ENCODE data around the gene ANXA4.

DNA sequence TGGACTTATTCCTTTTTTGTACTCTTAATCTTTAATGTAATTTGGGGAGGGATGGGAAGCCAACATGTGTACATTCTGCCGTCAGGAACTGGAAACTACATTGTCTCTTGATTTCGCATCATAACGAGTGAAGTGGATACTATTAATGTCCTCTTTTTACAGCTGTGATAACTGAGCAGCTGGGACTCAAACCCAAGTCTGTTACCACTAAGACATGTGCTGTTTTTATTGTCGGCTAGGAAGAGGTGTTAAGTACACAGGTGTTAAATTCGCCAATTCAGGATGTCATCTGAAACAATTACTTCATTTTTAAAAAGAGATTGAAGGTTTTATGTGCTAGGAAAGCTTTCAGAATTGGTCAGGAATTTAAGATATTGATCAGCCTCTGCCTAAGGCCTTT lies 94.4 kb downstream of the ANXA4 start:
- no peak for TF ChIP-seq POLR2AphosphoS5 (IDR thresholded peaks at IDR 0.05; ENCODE audit: borderline replicate concordance, low read depth, low read length)
- no peak for TF ChIP-seq EZH2 (IDR thresholded peaks at IDR 0.05)
- TF ChIP-seq FOXP2 (optimal IDR thresholded peaks at IDR 0.05; ENCODE audit: control extremely low read depth, extremely low read length, insufficient read depth) = no peak

All from SK-N-MC (cell line).